Measurements from ENCODE around the gene SDK1.

Gene SDK1

DNA sequence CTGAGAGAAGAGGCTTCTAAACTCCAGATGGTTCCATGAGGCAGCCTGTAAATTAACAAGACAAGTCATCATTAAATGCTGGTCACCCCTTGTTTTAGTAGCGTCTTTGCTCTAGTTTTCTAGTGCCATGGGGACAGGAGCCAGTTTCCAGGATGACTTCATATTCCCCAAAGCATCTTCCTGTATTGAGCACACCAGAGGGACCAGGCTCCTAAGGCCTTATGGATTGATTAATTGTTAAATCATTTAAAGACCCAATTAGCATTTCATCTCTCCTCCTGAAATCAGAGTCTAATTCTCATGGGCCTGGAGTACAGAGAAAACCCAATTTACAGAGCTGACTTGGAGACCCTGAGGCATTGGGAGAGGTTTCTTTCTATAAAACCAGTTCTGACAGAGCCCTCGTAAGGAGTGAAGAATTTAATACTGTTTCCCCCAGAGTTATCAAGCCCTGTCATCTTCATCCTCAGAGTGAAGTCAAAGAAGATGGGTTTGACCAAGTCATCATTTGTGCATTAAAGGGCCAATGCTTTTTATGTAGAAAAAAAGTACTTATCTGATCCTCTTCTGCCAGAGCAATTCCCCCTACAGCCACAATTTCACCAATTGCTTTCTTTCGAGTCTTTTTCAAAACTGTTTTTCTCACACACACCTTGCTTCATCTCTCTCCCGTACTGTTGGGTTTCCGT, 678.7 kb downstream of the SDK1 start:
- TF ChIP-seq, protein P1, sequence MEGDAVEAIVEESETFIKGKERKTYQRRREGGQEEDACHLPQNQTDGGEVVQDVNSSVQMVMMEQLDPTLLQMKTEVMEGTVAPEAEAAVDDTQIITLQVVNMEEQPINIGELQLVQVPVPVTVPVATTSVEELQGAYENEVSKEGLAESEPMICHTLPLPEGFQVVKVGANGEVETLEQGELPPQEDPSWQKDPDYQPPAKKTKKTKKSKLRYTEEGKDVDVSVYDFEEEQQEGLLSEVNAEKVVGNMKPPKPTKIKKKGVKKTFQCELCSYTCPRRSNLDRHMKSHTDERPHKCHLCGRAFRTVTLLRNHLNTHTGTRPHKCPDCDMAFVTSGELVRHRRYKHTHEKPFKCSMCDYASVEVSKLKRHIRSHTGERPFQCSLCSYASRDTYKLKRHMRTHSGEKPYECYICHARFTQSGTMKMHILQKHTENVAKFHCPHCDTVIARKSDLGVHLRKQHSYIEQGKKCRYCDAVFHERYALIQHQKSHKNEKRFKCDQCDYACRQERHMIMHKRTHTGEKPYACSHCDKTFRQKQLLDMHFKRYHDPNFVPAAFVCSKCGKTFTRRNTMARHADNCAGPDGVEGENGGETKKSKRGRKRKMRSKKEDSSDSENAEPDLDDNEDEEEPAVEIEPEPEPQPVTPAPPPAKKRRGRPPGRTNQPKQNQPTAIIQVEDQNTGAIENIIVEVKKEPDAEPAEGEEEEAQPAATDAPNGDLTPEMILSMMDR (IDR thresholded peaks at IDR 0.05; ENCODE audit: unreplicated experiment in 3 of 3): no peak
- Mint-ChIP-seq H3K4me1 (no peaks in the 10 kb centered on the region), H3K36me3 (ENCODE audit: low read depth) (peaks cover 31% of the 10 kb centered on the region), H3K9me3 (peaks cover 23% of the 10 kb centered on the region), H3K27me3 (ENCODE audit: low read depth) (no peaks in the 10 kb centered on the region), H3K4me3 (no peak overlapping the region), H3K27ac (no peak overlapping the region)

DNA sequence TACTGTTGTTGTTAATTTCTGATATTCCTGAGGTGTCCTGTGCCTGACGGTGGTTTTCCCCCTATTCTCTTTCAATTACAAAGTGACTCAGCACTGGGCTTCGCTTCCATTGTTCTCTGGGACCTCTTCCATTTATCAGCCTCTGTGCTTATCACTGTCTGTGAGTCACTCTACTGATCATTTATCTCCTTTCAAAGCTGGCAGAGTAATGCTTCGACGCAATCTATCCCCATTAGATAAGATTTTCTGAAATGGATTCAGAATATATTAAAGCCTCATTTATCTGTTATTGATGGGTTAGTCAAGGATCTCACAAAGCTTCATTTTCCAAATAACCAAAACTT, 679.2 kb downstream of the SDK1 start:
- H3K27me3 Mint-ChIP-seq (ENCODE audit: low read depth): no peaks in the 10 kb centered on the region
- TF ChIP-seq, protein P1 (IDR thresholded peaks at IDR 0.05; ENCODE audit: unreplicated experiment in 3 of 3): no peak

DNA sequence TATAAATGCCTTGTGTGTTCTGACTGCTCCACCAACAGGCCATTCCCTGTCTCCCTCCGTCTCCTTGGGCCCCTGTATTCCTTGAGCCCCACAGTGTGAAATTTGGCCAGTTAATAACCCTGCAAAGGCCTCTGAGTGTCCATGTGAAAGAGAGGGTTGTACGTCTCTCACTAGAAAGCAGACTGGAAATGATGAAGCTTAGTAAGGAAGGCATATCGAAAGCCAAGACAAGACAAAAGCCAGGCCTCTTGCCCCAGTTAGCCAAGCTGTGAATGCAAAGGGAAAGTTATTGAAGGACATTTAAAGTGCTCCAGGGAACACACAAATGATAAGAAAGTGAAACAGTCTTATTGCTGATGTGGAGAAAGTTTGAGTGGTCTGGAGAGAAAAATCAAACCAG, 680.2 kb downstream of the SDK1 start:
- H3K36me3 Mint-ChIP-seq (ENCODE audit: low read depth): peaks cover 22% of the 10 kb centered on the region
- H3K27me3 Mint-ChIP-seq (ENCODE audit: low read depth): no peaks in the 10 kb centered on the region
- H3K4me1 Mint-ChIP-seq: no peaks in the 10 kb centered on the region
- H3K9me3 Mint-ChIP-seq: peaks cover 23% of the 10 kb centered on the region
- no peak overlapping the region for H3K27ac Mint-ChIP-seq
- TF ChIP-seq, protein P1 (IDR thresholded peaks at IDR 0.05; ENCODE audit: unreplicated experiment in 3 of 3): no peak
- H3K4me3 Mint-ChIP-seq: no peak overlapping the region

More for the DNA sequence above, 679.2 kb downstream of the SDK1 start:
- peaks cover 23% of the 10 kb centered on the region for H3K9me3 Mint-ChIP-seq
- H3K4me3 Mint-ChIP-seq: no peak overlapping the region
- peaks cover 25% of the 10 kb centered on the region for H3K36me3 Mint-ChIP-seq (ENCODE audit: low read depth)
- no peaks in the 10 kb centered on the region for H3K4me1 Mint-ChIP-seq
- H3K27ac Mint-ChIP-seq: no peak overlapping the region

DNA sequence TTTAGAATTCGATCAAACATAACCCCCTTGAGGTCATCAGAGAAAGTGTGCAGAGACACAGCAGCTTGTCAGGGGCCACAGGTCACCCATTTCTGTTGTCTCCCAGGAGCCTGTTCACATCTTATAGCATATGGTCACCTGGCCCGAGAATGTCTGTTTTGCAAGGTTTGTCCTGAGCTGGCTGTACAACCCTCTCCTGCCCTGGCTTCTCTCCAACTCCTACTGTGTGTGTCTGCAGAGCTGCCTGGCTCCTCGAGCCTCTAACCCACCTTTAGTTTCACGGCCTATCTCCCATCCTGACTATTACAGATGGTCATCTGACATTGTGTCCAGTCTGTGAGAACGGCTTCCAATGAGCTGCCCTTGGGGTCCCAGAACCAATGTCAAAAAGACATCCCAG, 683.4 kb downstream of the SDK1 start:
- Mint-ChIP-seq H3K36me3 (ENCODE audit: low read depth) (peaks cover 6% of the 10 kb centered on the region), H3K4me1 (no peaks in the 10 kb centered on the region), H3K9me3 (peaks cover 13% of the 10 kb centered on the region), H3K27ac (no peak overlapping the region), H3K4me3 (no peak overlapping the region), H3K27me3 (ENCODE audit: low read depth) (no peaks in the 10 kb centered on the region)
- TF ChIP-seq, protein P1 (IDR thresholded peaks at IDR 0.05; ENCODE audit: unreplicated experiment in 3 of 3): no peak

DNA sequence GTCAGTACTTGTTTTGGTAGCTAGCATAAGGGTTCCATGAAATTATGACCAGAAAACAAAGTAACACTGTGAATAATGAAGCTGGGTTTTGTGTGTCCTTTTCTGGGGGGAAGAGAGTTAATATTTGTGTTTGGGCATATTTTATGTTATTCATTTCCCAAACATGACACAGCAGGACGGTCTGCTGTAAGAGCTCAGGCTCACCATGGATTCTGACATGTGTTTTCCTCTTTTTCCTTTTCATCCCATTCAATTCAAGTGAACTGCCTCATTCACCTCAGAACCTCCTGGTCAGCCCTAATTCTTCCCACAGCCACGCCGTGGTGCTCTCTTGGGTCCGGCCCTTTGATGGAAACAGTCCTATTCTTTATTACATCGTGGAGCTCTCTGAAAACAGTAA, 685.9 kb downstream of the SDK1 start:
- no peaks in the 10 kb centered on the region for H3K27me3 Mint-ChIP-seq (ENCODE audit: low read depth)
- H3K27ac Mint-ChIP-seq: no peak overlapping the region
- no peaks in the 10 kb centered on the region for H3K36me3 Mint-ChIP-seq (ENCODE audit: low read depth)
- peaks cover under 1% of the 10 kb centered on the region for H3K9me3 Mint-ChIP-seq
- no peak overlapping the region for H3K4me3 Mint-ChIP-seq
- peaks cover 7% of the 10 kb centered on the region for H3K4me1 Mint-ChIP-seq
- TF ChIP-seq, protein P1 (IDR thresholded peaks at IDR 0.05; ENCODE audit: unreplicated experiment in 3 of 3): no peak

DNA sequence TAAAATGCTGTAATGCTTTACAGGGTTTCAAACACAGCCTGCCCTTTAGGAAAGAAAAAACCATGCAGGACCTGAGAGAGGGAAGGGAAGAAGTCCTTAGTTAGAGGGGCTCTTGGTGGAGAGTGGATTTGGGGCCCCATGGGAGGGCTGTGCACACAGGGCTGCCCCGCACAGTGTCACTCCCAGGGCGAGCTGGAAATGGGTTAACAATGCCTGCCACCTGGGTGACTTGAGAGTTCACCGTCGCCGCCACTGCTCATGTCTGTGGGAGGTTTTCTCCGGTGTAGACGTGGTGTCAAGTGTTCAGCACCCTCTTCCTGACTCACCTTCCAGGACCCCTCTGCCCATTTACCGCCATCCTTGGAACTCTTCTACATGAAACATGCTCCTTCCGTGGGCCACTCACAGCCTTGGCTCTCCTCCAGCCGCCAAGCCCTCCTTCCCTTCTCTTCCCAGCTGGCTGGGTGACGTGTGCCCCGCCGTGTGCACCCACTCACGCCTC, 686.4 kb downstream of the SDK1 start:
- Mint-ChIP-seq H3K4me1 (peaks cover 7% of the 10 kb centered on the region), H3K4me3 (no peak overlapping the region), H3K27ac (no peak overlapping the region), H3K9me3 (no peaks in the 10 kb centered on the region), H3K27me3 (ENCODE audit: low read depth) (no peaks in the 10 kb centered on the region), H3K36me3 (ENCODE audit: low read depth) (no peaks in the 10 kb centered on the region)
- TF ChIP-seq, protein P1 (IDR thresholded peaks at IDR 0.05; ENCODE audit: unreplicated experiment in 3 of 3): no peak

All from nephron (organoid).